ENCODE results near the gene POLDIP2.

The POLDIP2 gene

DNA sequence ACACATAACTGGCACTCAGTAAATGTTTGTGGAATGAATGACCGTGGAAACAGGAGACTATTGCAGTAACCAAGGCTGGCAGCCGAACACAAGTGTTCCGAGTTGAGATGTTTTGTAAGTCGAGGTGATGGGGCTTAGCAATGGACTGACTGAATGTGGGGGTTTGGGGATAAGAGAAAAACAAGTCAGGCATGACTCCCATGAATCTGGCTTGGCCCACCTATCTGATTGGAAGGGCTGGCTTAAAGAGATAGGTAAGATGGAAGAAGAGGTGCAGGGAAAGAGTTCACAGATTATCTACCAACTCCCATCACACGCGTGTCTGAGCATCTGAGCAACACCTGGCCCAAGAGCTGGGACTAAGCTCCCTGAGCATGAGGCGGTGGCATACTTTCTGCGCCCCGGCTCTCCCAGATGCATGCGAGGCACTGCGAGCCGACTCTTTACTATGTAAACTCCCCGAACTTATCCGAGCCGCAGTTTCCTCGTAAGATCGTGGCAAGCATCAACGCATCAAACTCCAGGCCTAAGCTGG lies 22.6 kb downstream of the POLDIP2 start:
- peaks cover 4% of the 10 kb centered on the region for H3K36me3 Mint-ChIP-seq (ENCODE audit: low read depth)
- H3K9me3 Mint-ChIP-seq: no peaks in the 10 kb centered on the region
- H3K27ac Mint-ChIP-seq: peak overlapping the region; percentile 45 to 88 (median 79)
- TF ChIP-seq, protein P1, sequence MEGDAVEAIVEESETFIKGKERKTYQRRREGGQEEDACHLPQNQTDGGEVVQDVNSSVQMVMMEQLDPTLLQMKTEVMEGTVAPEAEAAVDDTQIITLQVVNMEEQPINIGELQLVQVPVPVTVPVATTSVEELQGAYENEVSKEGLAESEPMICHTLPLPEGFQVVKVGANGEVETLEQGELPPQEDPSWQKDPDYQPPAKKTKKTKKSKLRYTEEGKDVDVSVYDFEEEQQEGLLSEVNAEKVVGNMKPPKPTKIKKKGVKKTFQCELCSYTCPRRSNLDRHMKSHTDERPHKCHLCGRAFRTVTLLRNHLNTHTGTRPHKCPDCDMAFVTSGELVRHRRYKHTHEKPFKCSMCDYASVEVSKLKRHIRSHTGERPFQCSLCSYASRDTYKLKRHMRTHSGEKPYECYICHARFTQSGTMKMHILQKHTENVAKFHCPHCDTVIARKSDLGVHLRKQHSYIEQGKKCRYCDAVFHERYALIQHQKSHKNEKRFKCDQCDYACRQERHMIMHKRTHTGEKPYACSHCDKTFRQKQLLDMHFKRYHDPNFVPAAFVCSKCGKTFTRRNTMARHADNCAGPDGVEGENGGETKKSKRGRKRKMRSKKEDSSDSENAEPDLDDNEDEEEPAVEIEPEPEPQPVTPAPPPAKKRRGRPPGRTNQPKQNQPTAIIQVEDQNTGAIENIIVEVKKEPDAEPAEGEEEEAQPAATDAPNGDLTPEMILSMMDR (IDR thresholded peaks at IDR 0.05; ENCODE audit: unreplicated experiment in 3 of 3): no peak
- H3K27me3 Mint-ChIP-seq (ENCODE audit: low read depth): no peaks in the 10 kb centered on the region
- H3K4me1 Mint-ChIP-seq: peaks cover 48% of the 10 kb centered on the region
- peak overlapping the region; percentile 98 to 99 (median 99) for H3K4me3 Mint-ChIP-seq

DNA sequence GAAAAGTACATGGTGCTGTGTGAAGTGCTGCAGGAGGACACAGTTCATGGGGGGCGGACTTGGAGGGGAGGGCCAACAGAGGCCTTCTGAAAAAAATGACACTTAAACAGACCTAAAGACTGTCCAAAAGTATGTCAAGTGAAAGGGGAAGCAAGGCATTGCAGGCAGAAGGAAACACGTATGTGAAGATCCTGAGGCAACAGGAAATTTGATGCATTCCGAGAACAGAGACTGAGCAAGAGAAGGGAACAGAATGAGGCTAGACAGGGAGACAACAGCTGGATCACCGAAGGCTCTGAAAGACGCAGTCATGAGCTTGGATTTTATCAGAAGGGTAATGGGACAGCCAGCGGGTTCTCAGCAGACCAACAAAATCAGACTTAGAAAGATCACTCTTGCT lies 23.2 kb downstream of the POLDIP2 start:
- Mint-ChIP-seq H3K27ac (peak overlapping the region; percentile 23 to 79 (median 46)), H3K4me1 (peaks cover 48% of the 10 kb centered on the region), H3K27me3 (ENCODE audit: low read depth) (no peaks in the 10 kb centered on the region), H3K36me3 (ENCODE audit: low read depth) (peaks cover 5% of the 10 kb centered on the region), H3K4me3 (peak overlapping the region; percentile 98 to 99 (median 99)), H3K9me3 (no peaks in the 10 kb centered on the region)
- TF ChIP-seq, protein P1 (IDR thresholded peaks at IDR 0.05; ENCODE audit: unreplicated experiment in 3 of 3): no peak

DNA sequence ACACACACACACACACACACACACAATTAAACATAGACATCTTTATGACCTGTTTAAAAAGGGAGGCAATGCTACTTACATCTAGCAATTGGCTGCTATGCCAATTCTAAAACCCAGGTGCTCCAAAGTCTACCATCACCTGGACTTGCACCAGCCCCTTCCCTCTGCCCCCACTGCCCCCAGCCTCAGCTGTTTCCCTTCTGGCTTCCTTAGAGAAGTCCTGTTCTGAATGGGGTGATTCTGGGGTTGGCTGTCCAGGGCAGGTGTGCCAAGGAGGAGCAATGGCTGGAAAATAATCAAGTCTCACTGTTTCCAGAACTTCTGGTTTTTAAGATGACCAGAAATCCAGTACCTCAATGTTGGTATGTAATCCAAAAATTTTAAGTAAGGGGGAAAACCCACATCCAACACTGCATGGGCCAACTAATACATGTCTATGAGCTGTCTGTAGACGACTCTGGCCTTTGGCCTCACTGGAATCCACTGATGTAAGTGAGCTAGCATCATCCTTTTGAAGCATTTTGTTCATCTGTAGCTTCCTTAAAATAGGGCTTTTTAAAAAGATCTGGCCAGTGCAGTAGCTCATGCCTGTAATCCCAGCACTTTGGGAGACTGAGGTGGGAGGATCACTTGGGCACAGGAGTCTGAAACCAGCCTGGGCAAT lies 24.1 kb downstream of the POLDIP2 start:
- Mint-ChIP-seq H3K4me3 (peak overlapping the region; percentile 98 to 99 (median 99)), H3K36me3 (ENCODE audit: low read depth) (peaks cover 9% of the 10 kb centered on the region), H3K4me1 (peaks cover 42% of the 10 kb centered on the region), H3K27me3 (ENCODE audit: low read depth) (no peaks in the 10 kb centered on the region), H3K9me3 (no peaks in the 10 kb centered on the region), H3K27ac (peak overlapping the region in 1 of 3 experiments; percentile 9)
- TF ChIP-seq, protein P1 (IDR thresholded peaks at IDR 0.05; ENCODE audit: unreplicated experiment in 3 of 3): no peak

DNA sequence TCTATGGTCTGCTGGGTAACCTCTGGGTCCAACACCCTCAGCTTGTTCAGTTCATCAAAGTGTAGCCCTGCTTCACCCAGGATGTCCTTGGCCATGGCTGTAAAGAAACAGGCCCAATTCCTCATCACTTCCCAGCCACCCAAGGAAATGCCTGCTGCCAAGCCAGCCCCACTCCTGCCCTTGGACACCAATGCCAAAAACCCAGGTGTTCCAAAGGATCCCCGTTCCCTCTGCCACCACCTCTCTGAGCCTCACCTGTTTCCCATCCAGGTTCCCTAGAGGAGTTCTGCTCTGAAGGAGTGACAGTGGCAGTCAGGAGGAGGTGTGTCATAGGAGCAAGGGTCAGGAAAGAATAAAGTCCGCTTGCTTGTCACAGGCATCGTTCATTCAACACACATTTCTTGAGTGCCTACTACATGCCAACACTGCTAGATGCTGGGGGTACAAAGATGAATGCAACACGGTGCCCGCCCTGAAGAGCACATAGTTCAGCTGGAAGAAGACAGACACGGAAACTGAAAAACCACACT lies 25.4 kb downstream of the POLDIP2 start:
- peak overlapping the region; percentile 46 to 99 (median 98) for H3K4me3 Mint-ChIP-seq
- peaks cover 19% of the 10 kb centered on the region for H3K36me3 Mint-ChIP-seq (ENCODE audit: low read depth)
- H3K27me3 Mint-ChIP-seq (ENCODE audit: low read depth): no peaks in the 10 kb centered on the region
- no peaks in the 10 kb centered on the region for H3K9me3 Mint-ChIP-seq
- TF ChIP-seq, protein P1 (IDR thresholded peaks at IDR 0.05; ENCODE audit: unreplicated experiment in 3 of 3): no peak
- peaks cover 32% of the 10 kb centered on the region for H3K4me1 Mint-ChIP-seq
- no peak overlapping the region for H3K27ac Mint-ChIP-seq

DNA sequence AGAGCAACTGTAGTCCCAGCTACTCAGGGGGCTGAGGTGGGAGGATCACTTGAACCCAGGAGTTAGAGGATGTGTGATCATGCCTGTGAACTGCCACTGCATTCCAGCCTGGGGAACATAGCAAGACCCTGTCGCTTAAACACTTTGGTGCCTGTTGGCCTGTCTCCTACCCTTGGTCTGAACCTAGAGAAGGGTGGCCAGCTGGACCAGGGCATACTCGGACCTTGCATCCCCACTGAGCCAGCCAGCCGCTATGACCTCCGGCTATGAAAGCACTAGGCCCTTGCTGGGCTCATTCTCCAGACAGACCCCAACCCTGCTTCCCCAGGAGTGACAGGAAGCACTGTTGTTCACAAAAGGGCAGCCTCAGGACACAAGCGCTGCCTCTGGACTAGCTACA lies 26.7 kb downstream of the POLDIP2 start:
- peaks cover 24% of the 10 kb centered on the region for H3K4me1 Mint-ChIP-seq
- no peaks in the 10 kb centered on the region for H3K9me3 Mint-ChIP-seq
- H3K27me3 Mint-ChIP-seq (ENCODE audit: low read depth): no peaks in the 10 kb centered on the region
- TF ChIP-seq, protein P1 (IDR thresholded peaks at IDR 0.05; ENCODE audit: unreplicated experiment in 3 of 3): no peak
- H3K36me3 Mint-ChIP-seq (ENCODE audit: low read depth): peaks cover 28% of the 10 kb centered on the region
- no peak overlapping the region for H3K27ac Mint-ChIP-seq
- peak overlapping the region in 1 of 3 experiments; percentile 69 for H3K4me3 Mint-ChIP-seq

Measured in nephron (organoid).